HEK293 (cell line): ENCODE measurements around the gene NRG2.

Experiments
- CTCF ChIA-PET: fragments of 350-600 bp; formaldehyde crosslinking; extraction: SDS; loops from one replicate; lab custom pipeline; 2021; ENCODE audit warnings: antibody characterized with exemption; lab: Yijun Ruan, JAX
- POLR2A ChIA-PET: fragments of 300-600 bp; formaldehyde crosslinking; extraction: SDS; loops from one replicate; lab custom pipeline; 2020; ENCODE audit warnings: antibody characterized with exemption, inconsistent platforms; lab: Yijun Ruan, JAX
- H3K27ac ChIP-seq: fragments of 200-500 bp; sonication (Bioruptor generic); 2 replicates; pipeline ENCODE4 v1.5.1; 2014; ENCODE audit warnings: low read depth, low read length, control low read depth, inconsistent platforms; ENCODE audit errors: extremely low read depth
- H3K36me3 ChIP-seq, 2 experiments: fragments of 200-500 bp in 1 of 2; sonication (Bioruptor generic) in 1 of 2; 1 replicate in 1 of 2; 2 replicates in 1 of 2; pipeline ENCODE4 v1.5.1; 2014 to 2017; ENCODE audit warnings: inconsistent platforms in 2 of 2, low read length in 2 of 2; ENCODE audit not compliant: control insufficient read depth in 2 of 2, insufficient read depth in 1 of 2
- H3K4me1 ChIP-seq: fragments of 200-500 bp; sonication (Bioruptor generic); 2 replicates; pipeline ENCODE4 v1.5.1; 2014; ENCODE audit warnings: mild to moderate bottlenecking, low read length, inconsistent platforms; ENCODE audit not compliant: control insufficient read depth, insufficient read depth
- H3K4me3 ChIP-seq: 2 replicates; pipeline ENCODE4 v1.5.1; 2011; ENCODE audit warnings: low read depth, mild to moderate bottlenecking, control low read depth, low read length, moderate library complexity
- H3K9me3 ChIP-seq: fragments of 200-500 bp; sonication (Bioruptor generic); 2 replicates; pipeline ENCODE4 v1.5.1; 2014; ENCODE audit warnings: low read depth, low read length, inconsistent platforms; ENCODE audit not compliant: control insufficient read depth, insufficient read depth
- BCL11B ChIP-seq: fragments of 450-650 bp; formaldehyde crosslinking; IDR thresholded peaks from 2 replicates; pipeline ENCODE4 v1.5.1; 2016; ENCODE audit warnings: low read depth, missing biosample characterization, missing genetic modification characterization
- EGR2 ChIP-seq: fragments of 450-650 bp; formaldehyde crosslinking; IDR thresholded peaks from 2 replicates; pipeline ENCODE4 v1.5.1; 2016; ENCODE audit warnings: low read depth, missing biosample characterization, missing genetic modification characterization
- GFI1B ChIP-seq: fragments of 450-650 bp; formaldehyde crosslinking; IDR thresholded peaks from 2 replicates; pipeline ENCODE4 v1.5.1; 2016; ENCODE audit warnings: missing biosample characterization, missing genetic modification characterization
- KLF7 ChIP-seq: fragments of 450-650 bp; formaldehyde crosslinking; IDR thresholded peaks from 2 replicates; pipeline ENCODE4 v1.5.1; 2016; ENCODE audit warnings: missing biosample characterization, missing genetic modification characterization, borderline replicate concordance
- SCRT1 ChIP-seq: fragments of 450-650 bp; formaldehyde crosslinking; IDR thresholded peaks from 2 replicates; pipeline ENCODE4 v1.5.1; 2016; ENCODE audit warnings: missing biosample characterization, missing genetic modification characterization, borderline replicate concordance
- SCRT2 ChIP-seq: fragments of 450-650 bp; formaldehyde crosslinking; IDR thresholded peaks from 2 replicates; pipeline ENCODE4 v1.5.1; 2016; ENCODE audit warnings: missing biosample characterization, missing genetic modification characterization
- YY2 ChIP-seq: fragments of 450-650 bp; formaldehyde crosslinking; IDR thresholded peaks from 2 replicates; pipeline ENCODE4 v1.5.1; 2016; ENCODE audit warnings: missing biosample characterization, missing genetic modification characterization
- ZFHX2 ChIP-seq: fragments of 450-650 bp; formaldehyde crosslinking; conservative IDR thresholded peaks from 2 replicates; pipeline ENCODE4 v1.5.1; 2016; ENCODE audit warnings: missing biosample characterization, missing genetic modification characterization
- ZFP37 ChIP-seq: fragments of 450-650 bp; formaldehyde crosslinking; IDR thresholded peaks from 2 replicates; pipeline ENCODE4 v1.5.1; 2016; ENCODE audit warnings: missing biosample characterization, missing genetic modification characterization
- ZNF157 ChIP-seq: fragments of 450-650 bp; formaldehyde crosslinking; IDR thresholded peaks from 2 replicates; pipeline ENCODE4 v1.5.1; 2016; ENCODE audit warnings: missing biosample characterization, missing genetic modification characterization
- ZNF214 ChIP-seq: fragments of 450-650 bp; formaldehyde crosslinking; IDR thresholded peaks from 2 replicates; pipeline ENCODE4 v1.5.1; 2017; ENCODE audit warnings: missing biosample characterization, mild to moderate bottlenecking, missing genetic modification characterization, borderline replicate concordance
- ZNF23 ChIP-seq: fragments of 450-650 bp; formaldehyde crosslinking; IDR thresholded peaks from 2 replicates; pipeline ENCODE4 v1.5.1; 2016; ENCODE audit warnings: missing biosample characterization, missing genetic modification characterization, borderline replicate concordance
- ZNF324 ChIP-seq: fragments of 450-650 bp; formaldehyde crosslinking; IDR thresholded peaks from 2 replicates; pipeline ENCODE4 v1.5.1; 2016; ENCODE audit warnings: missing biosample characterization, missing genetic modification characterization
- ZNF366 ChIP-seq: fragments of 450-650 bp; formaldehyde crosslinking; conservative IDR thresholded peaks from 2 replicates; pipeline ENCODE4 v1.5.1; 2016; ENCODE audit warnings: missing biosample characterization, missing genetic modification characterization
- ZNF391 ChIP-seq: fragments of 450-650 bp; formaldehyde crosslinking; IDR thresholded peaks from 2 replicates; pipeline ENCODE4 v1.5.1; 2016; ENCODE audit warnings: low read depth, missing biosample characterization, missing genetic modification characterization, borderline replicate concordance
- ZNF501 ChIP-seq: fragments of 450-650 bp; formaldehyde crosslinking; IDR thresholded peaks from 2 replicates; pipeline ENCODE4 v1.5.1; 2016; ENCODE audit warnings: missing biosample characterization, missing genetic modification characterization
- ZNF548 ChIP-seq: fragments of 450-650 bp; formaldehyde crosslinking; IDR thresholded peaks from 2 replicates; pipeline ENCODE4 v1.5.1; 2016; ENCODE audit warnings: missing biosample characterization, missing genetic modification characterization
- ZNF561 ChIP-seq: fragments of 450-650 bp; IDR thresholded peaks from 2 replicates; pipeline ENCODE4 v1.5.1; 2018; ENCODE audit warnings: missing biosample characterization, missing genetic modification characterization, borderline replicate concordance
- ZNF776 ChIP-seq: fragments of 450-650 bp; formaldehyde crosslinking; IDR thresholded peaks from 2 replicates; pipeline ENCODE4 v1.5.0; 2017; ENCODE audit warnings: missing biosample characterization, missing genetic modification characterization, borderline replicate concordance
- ZSCAN23 ChIP-seq: fragments of 450-650 bp; formaldehyde crosslinking; IDR thresholded peaks from 2 replicates; pipeline ENCODE4 v1.5.1; 2016; ENCODE audit warnings: missing biosample characterization, missing genetic modification characterization
- ZXDB ChIP-seq: fragments of 450-650 bp; formaldehyde crosslinking; IDR thresholded peaks from 2 replicates; pipeline ENCODE4 v1.5.1; 2016; ENCODE audit warnings: missing biosample characterization, missing genetic modification characterization
- TF ChIP-seq, protein P1 (sequence below): fragments of 450-650 bp; formaldehyde crosslinking; IDR thresholded peaks from 2 replicates; pipeline ENCODE4 v1.5.1; 2016; ENCODE audit warnings: missing biosample characterization, missing genetic modification characterization, low read depth
- TF ChIP-seq, protein P2 (sequence below): fragments of 450-650 bp; formaldehyde crosslinking; IDR thresholded peaks from 2 replicates; pipeline ENCODE4 v1.5.1; 2016; ENCODE audit warnings: missing biosample characterization, missing genetic modification characterization
- TF ChIP-seq, protein P3 (sequence below): fragments of 450-650 bp; formaldehyde crosslinking; optimal IDR thresholded peaks from 2 replicates; pipeline ENCODE3; 2016; ENCODE audit warnings: missing biosample characterization, mild to moderate bottlenecking, missing genetic modification characterization

NRG2 gene

DNA sequence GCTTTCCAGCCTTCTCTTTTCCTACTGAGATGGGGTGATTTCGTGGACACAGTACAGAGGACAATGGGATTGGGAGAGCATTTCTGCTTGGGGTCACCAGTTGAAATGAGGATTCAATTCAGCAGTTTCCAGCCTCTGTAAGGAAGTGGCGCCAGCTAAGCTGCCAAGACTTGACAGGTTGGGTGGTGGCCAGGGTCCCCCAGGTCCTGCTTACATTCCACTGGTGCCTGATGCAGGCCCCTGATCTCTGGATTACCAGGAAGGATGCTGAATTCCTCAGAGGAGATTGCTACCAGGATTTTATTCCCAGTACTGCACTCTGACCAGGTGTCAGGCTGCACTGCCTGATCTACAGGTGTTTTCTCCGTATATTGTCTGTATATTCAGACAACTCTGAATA, 127.8 kb downstream of the NRG2 start:
- H3K27ac ChIP-seq: no peak overlapping the region
- no peak overlapping the region for H3K4me3 ChIP-seq
- CTCF ChIA-PET: interaction anchor here (1.8 kb wide), 1 partner anchor 54 kb away, joined by 8 read pairs; no protein-coding TSS in a partner anchor
- H3K4me1 ChIP-seq: no peaks in the 10 kb centered on the region
- no peaks in the 10 kb centered on the region for H3K9me3 ChIP-seq
- POLR2A ChIA-PET: no interaction called here
- no peak for TF ChIP-seq ZNF548 (tag by site-specific recombination)
- peak; percentile 58; the same call in 1 of the 2 replicates for TF ChIP-seq SCRT2 (tag by site-specific recombination)
- H3K36me3 ChIP-seq: no peaks in the 10 kb centered on the region

DNA sequence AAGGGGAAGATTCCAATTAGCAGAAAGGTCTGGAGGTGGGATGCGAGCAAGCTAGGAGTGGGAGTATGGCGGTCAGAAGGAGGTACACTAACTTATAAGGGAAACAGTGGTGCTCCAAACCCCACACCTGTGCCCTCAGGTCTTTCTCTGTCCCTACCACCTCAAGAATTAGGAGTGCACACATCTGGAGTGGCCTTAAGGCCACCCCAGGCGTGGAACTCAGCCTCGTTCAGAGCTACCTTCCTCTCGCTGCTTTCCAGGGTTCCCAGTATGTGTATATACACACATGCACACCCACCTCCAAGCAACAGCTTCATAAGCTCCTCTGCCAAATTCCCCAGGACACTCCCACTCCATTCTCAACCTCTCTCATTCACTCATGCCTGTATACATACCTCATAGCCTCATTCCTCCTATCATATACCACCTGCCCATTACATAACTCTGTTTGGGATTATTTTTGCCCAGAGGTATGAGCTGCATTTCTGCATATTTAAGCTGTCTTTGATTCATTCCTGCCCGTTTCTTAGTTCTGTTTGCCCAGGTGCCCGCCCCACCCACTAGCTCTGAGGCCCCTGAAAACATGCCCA, 128.8 kb downstream of the NRG2 start:
- Histone ChIP-seq H3K4me3 (no peak overlapping the region), H3K4me1 (no peaks in the 10 kb centered on the region)
- TF ChIP-seq ZFP37 (tag by site-specific recombination): no peak
- no peak for TF ChIP-seq ZXDB
- TF ChIP-seq ZNF214 (tag by site-specific recombination): no peak
- peak; percentile 50; the same call in 1 of the 2 replicates for TF ChIP-seq EGR2 (tag by site-specific recombination)
- TF ChIP-seq ZFHX2 (tag by site-specific recombination): peak; percentile 53
- no peak for TF ChIP-seq ZNF501 (tag by site-specific recombination)
- TF ChIP-seq ZNF776 (tag by site-specific recombination): no peak
- TF ChIP-seq KLF7 (tag by site-specific recombination): no peak
- TF ChIP-seq ZSCAN23: no peak
- TF ChIP-seq, all 188 proteins: peak for 2
- ChIA-PET POLR2A (no interaction called here), CTCF (interaction anchor here (1.0 to 1.8 kb wide), 3 partner anchors 15 to 55 kb away, joined by 3 to 8 read pairs (median 8); no protein-coding TSS in a partner anchor)
- H3K9me3 ChIP-seq: no peaks in the 10 kb centered on the region
- H3K27ac ChIP-seq: no peak overlapping the region
- no peaks in the 10 kb centered on the region for H3K36me3 ChIP-seq

DNA sequence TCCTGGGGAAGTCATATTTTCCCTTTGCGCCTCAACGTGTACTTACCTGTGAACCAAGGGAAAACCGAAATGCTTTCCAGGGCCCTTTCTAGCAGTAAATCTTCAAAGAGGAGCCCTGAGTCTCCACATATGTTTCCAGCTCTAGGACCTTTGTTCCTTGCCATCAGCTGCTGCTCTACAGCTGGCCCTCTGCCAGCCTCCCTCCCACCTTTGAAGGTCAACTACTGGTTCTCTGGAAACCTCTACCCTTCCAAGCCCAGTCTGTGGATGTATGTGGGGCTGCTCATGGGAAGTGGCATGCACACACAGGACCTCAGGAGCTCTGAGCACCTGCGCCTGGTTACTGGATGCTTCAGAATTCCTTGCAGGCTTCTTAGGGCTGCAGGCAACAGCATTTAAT, 130.3 kb downstream of the NRG2 start:
- no peaks in the 10 kb centered on the region for H3K36me3 ChIP-seq
- no peak overlapping the region for H3K27ac ChIP-seq
- H3K4me1 ChIP-seq: no peaks in the 10 kb centered on the region
- H3K9me3 ChIP-seq: no peaks in the 10 kb centered on the region
- no peak overlapping the region for H3K4me3 ChIP-seq
- POLR2A ChIA-PET: no interaction called here
- CTCF ChIA-PET: interaction anchor here (0.6 to 1.7 kb wide), 3 partner anchors 56 to 1848 kb away, joined by 3 to 8 read pairs (median 4); no protein-coding TSS in a partner anchor
- TF ChIP-seq BCL11B (tag by site-specific recombination): no peak
- no peak for TF ChIP-seq ZNF23 (tag by site-specific recombination)
- no peak for TF ChIP-seq GFI1B (tag by site-specific recombination)
- TF ChIP-seq ZNF324 (tag by site-specific recombination): no peak
- no peak for TF ChIP-seq EGR2 (tag by site-specific recombination)
- TF ChIP-seq, protein P1, sequence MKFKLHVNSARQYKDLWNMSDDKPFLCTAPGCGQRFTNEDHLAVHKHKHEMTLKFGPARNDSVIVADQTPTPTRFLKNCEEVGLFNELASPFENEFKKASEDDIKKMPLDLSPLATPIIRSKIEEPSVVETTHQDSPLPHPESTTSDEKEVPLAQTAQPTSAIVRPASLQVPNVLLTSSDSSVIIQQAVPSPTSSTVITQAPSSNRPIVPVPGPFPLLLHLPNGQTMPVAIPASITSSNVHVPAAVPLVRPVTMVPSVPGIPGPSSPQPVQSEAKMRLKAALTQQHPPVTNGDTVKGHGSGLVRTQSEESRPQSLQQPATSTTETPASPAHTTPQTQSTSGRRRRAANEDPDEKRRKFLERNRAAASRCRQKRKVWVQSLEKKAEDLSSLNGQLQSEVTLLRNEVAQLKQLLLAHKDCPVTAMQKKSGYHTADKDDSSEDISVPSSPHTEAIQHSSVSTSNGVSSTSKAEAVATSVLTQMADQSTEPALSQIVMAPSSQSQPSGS (tag by site-specific recombination): no peak
- no peak for TF ChIP-seq ZNF561 (tag by site-specific recombination)
- no peak for TF ChIP-seq YY2 (tag by site-specific recombination)
- no peak for TF ChIP-seq ZNF157 (tag by site-specific recombination)
- TF ChIP-seq ZNF366 (tag by site-specific recombination): no peak
- TF ChIP-seq, protein P2, sequence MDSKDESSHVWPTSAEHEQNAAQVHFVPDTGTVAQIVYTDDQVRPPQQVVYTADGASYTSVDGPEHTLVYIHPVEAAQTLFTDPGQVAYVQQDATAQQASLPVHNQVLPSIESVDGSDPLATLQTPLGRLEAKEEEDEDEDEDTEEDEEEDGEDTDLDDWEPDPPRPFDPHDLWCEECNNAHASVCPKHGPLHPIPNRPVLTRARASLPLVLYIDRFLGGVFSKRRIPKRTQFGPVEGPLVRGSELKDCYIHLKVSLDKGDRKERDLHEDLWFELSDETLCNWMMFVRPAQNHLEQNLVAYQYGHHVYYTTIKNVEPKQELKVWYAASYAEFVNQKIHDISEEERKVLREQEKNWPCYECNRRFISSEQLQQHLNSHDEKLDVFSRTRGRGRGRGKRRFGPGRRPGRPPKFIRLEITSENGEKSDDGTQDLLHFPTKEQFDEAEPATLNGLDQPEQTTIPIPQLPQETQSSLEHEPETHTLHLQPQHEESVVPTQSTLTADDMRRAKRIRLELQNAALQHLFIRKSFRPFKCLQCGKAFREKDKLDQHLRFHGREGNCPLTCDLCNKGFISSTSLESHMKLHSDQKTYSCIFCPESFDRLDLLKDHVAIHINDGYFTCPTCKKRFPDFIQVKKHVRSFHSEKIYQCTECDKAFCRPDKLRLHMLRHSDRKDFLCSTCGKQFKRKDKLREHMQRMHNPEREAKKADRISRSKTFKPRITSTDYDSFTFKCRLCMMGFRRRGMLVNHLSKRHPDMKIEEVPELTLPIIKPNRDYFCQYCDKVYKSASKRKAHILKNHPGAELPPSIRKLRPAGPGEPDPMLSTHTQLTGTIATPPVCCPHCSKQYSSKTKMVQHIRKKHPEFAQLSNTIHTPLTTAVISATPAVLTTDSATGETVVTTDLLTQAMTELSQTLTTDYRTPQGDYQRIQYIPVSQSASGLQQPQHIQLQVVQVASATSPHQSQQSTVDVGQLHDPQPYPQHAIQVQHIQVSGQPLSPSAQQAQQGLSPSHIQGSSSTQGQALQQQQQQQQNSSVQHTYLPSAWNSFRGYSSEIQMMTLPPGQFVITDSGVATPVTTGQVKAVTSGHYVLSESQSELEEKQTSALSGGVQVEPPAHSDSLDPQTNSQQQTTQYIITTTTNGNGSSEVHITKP (tag by site-specific recombination): no peak
- TF ChIP-seq, protein P3, sequence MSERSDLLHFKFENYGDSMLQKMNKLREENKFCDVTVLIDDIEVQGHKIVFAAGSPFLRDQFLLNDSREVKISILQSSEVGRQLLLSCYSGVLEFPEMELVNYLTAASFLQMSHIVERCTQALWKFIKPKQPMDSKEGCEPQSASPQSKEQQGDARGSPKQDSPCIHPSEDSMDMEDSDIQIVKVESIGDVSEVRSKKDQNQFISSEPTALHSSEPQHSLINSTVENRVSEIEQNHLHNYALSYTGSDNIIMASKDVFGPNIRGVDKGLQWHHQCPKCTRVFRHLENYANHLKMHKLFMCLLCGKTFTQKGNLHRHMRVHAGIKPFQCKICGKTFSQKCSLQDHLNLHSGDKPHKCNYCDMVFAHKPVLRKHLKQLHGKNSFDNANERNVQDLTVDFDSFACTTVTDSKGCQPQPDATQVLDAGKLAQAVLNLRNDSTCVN (tag by site-specific recombination): no peak
- TF ChIP-seq ZNF391 (tag by site-specific recombination): no peak
- no peak for TF ChIP-seq SCRT1 (tag by site-specific recombination)
